GM19372 (cell line): Measurements from ENCODE around the gene ULK4.

ENCODE experiments used
- ATAC-seq: cut with Tn5 transposase; IDR thresholded peaks from one replicate; pipeline ENCODE4 v1.9.1; 2021; ENCODE audit warnings: mild to moderate bottlenecking, low read depth, moderate library complexity; ENCODE audit not compliant: unreplicated experiment

The ULK4 gene

GRCh38 chr3:41244620-41245336 lies 717.1 kb downstream of the ULK4 start:
- ATAC-seq = no peak

- no peak for ATAC-seq
Measured at GRCh38 chr3:41243183-41243582, 718.7 kb downstream of the ULK4 start.

- no peak for ATAC-seq
Measured at GRCh38 chr3:41241800-41242571, 719.9 kb downstream of the ULK4 start.

GRCh38 chr3:41241161-41241560 lies 720.7 kb downstream of the ULK4 start:
- ATAC-seq = no peak

GRCh38 chr3:41239587-41239986 lies 722.3 kb downstream of the ULK4 start:
- ATAC-seq = no peak

GRCh38 chr3:41237907-41238306 lies 724.0 kb downstream of the ULK4 start:
- ATAC-seq = no peak

GRCh38 chr3:41236228-41236627 lies 725.7 kb downstream of the ULK4 start:
- ATAC-seq = no peak

- no peak for ATAC-seq
Measured at GRCh38 chr3:41234823-41235721, 726.8 kb downstream of the ULK4 start.

- no peak for ATAC-seq
Measured at GRCh38 chr3:41224120-41224806, 737.6 kb downstream of the ULK4 start.

- ATAC-seq = no peak
Measured at GRCh38 chr3:41223691-41224090, 738.2 kb downstream of the ULK4 start.

GRCh38 chr3:41223078-41223477 lies 738.8 kb downstream of the ULK4 start:
- no peak for ATAC-seq

- ATAC-seq = no peak
Measured at GRCh38 chr3:41222501-41222900, 739.4 kb downstream of the ULK4 start.

- ATAC-seq = no peak
Measured at GRCh38 chr3:41222012-41222411, 739.9 kb downstream of the ULK4 start.

- no peak for ATAC-seq
Measured at GRCh38 chr3:41220906-41221677, 740.8 kb downstream of the ULK4 start.

GRCh38 chr3:41219424-41219823 lies 742.5 kb downstream of the ULK4 start:
- ATAC-seq = no peak

- ATAC-seq = no peak
Measured at GRCh38 chr3:41216993-41217392, 744.9 kb downstream of the ULK4 start.

- ATAC-seq = no peak
Measured at GRCh38 chr3:41216422-41216821, 745.5 kb downstream of the ULK4 start.

- ATAC-seq = no peak
Measured at GRCh38 chr3:41213588-41213987, 748.3 kb downstream of the ULK4 start.

GRCh38 chr3:41212088-41212487 lies 749.8 kb downstream of the ULK4 start:
- no peak for ATAC-seq

GRCh38 chr3:41210966-41211365 lies 750.9 kb downstream of the ULK4 start:
- ATAC-seq = no peak
